ACC112 (cell line): ENCODE measurements around the gene POU3F4.

Experiments
- H2AFZ ChIP-seq: fragments of 200-600 bp; sonication (generic); one replicate; pipeline ENCODE4 v1.6.0; 2017; ENCODE audit warnings: antibody characterized with exemption, low read length; ENCODE audit not compliant: unreplicated experiment
- H3K27ac ChIP-seq: fragments of 200-600 bp; sonication (generic); 2 replicates; pipeline ENCODE4 v1.5.1; 2014; ENCODE audit warnings: low read depth, mild to moderate bottlenecking, antibody characterized with exemption, low read length, moderate library complexity
- H3K27me3 ChIP-seq: fragments of 200-600 bp; sonication (generic); 2 replicates; pipeline ENCODE4 v1.6.1; 2014; ENCODE audit warnings: mild to moderate bottlenecking, antibody characterized with exemption, low read length, moderate library complexity, mixed read lengths; ENCODE audit not compliant: insufficient read depth
- H3K36me3 ChIP-seq: fragments of 200-600 bp; sonication (generic); 2 replicates; pipeline ENCODE4 v1.6.1; 2016; ENCODE audit warnings: mild to moderate bottlenecking, antibody characterized with exemption, low read length, moderate library complexity, mixed read lengths; ENCODE audit not compliant: insufficient read depth
- H3K4me1 ChIP-seq: fragments of 200-600 bp; sonication (generic); one replicate; pipeline ENCODE4 v1.6.1; 2016; ENCODE audit warnings: low read length, mixed read lengths; ENCODE audit not compliant: insufficient read depth, unreplicated experiment, control insufficient read depth
- H3K4me3 ChIP-seq: fragments of 200-600 bp; sonication (generic); 2 replicates; pipeline ENCODE4 v1.5.1; 2014; ENCODE audit warnings: mild to moderate bottlenecking, low read depth, low read length
- H3K79me2 ChIP-seq: fragments of 200-600 bp; sonication (generic); one replicate; pipeline ENCODE4 v1.6.0; 2016; ENCODE audit warnings: low read length; ENCODE audit not compliant: control insufficient read depth, unreplicated experiment, insufficient read depth

The POU3F4 gene

GRCh38 chrX:83512111-83512510 lies 4.0 kb downstream of the POU3F4 start:
- H3K79me2 ChIP-seq, result no peaks in the 10 kb centered on the region
- no peak overlapping the region for H3K27ac ChIP-seq
- H3K4me3 ChIP-seq, result no peak overlapping the region
- H3K4me1 ChIP-seq, result no peaks in the 10 kb centered on the region
- H3K27me3 ChIP-seq, result peaks cover 25% of the 10 kb centered on the region
- no peaks in the 10 kb centered on the region for H3K36me3 ChIP-seq
- H2AFZ ChIP-seq, result no peak overlapping the region

DNA sequence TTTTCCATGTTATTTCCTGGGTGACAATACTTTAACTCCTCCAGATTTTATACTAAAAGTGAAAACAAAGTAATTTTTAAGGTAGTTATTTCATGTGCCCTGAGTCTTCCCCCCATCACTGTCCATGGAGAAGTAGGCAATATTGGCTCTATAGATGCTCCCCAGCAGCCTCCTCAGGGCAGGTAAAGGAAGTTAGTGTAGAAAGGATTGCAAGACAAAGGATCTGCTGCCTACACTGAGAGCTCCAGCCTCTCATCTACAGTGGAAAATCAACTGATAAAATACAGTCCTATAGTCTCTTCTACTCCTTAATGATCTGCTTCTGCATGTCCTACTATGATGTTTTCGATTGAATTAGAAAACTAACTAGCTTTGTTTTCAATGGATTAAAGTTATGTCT lies 8.5 kb downstream of the POU3F4 start:
- H3K4me3 ChIP-seq, result no peak overlapping the region
- H3K36me3 ChIP-seq, result no peaks in the 10 kb centered on the region
- no peak overlapping the region for H3K27ac ChIP-seq
- H3K79me2 ChIP-seq, result no peaks in the 10 kb centered on the region
- no peaks in the 10 kb centered on the region; the same call in 1 of the 2 replicates for H3K27me3 ChIP-seq
- no peaks in the 10 kb centered on the region for H3K4me1 ChIP-seq
- no peak overlapping the region for H2AFZ ChIP-seq

GRCh38 chrX:83521905-83522304 lies 13.8 kb downstream of the POU3F4 start:
- H3K27ac ChIP-seq, result no peak overlapping the region
- no peaks in the 10 kb centered on the region for H3K36me3 ChIP-seq
- H3K4me3 ChIP-seq, result no peak overlapping the region
- no peaks in the 10 kb centered on the region for H3K4me1 ChIP-seq
- no peaks in the 10 kb centered on the region for H3K27me3 ChIP-seq
- H3K79me2 ChIP-seq, result no peaks in the 10 kb centered on the region
- no peak overlapping the region for H2AFZ ChIP-seq

DNA sequence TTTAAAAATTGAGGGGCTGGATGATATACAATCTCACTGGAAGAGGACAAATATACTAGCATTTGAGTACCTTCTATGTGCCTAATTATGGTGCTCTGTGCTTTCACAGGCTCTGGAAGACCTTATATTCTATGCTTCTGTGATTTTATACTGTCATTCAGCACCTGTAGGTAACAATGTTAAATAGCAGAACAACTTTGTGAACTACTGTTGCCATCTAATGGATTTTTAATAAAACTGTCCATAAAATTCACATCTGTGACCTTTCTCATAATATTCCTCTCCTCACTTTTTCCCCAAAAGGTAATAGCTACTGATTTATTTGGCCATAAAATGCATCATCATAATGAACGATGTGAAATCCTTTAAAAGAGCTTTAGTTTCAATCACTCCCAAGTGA lies 21.9 kb downstream of the POU3F4 start:
- H3K36me3 ChIP-seq, result no peaks in the 10 kb centered on the region
- H3K4me1 ChIP-seq, result no peaks in the 10 kb centered on the region
- H3K27ac ChIP-seq, result no peak overlapping the region
- no peaks in the 10 kb centered on the region for H3K79me2 ChIP-seq
- H2AFZ ChIP-seq, result no peak overlapping the region
- H3K4me3 ChIP-seq, result no peak overlapping the region
- H3K27me3 ChIP-seq, result no peaks in the 10 kb centered on the region

GRCh38 chrX:83535417-83536196 lies 27.5 kb downstream of the POU3F4 start:
- no peaks in the 10 kb centered on the region for H3K36me3 ChIP-seq
- H3K27me3 ChIP-seq, result no peaks in the 10 kb centered on the region
- no peaks in the 10 kb centered on the region for H3K79me2 ChIP-seq
- H3K4me1 ChIP-seq, result no peaks in the 10 kb centered on the region
- H2AFZ ChIP-seq, result no peak overlapping the region
- no peak overlapping the region for H3K4me3 ChIP-seq
- no peak overlapping the region for H3K27ac ChIP-seq
